Activated naive CD8-positive, alpha-beta T cell treated with anti-CD3 and anti-CD28 coated beads for 36 hours (primary cell): ENCODE results near the gene IMMP2L. TPM values are rescaled to one million over a fixed set of nuclear protein-coding genes. Genes with fewer than 3 reads are reported as not detected.

ENCODE experiments used
- DNase-seq: peaks from one replicate; pipeline ENCODE4 v3.0.0; 2021
- H3K27ac Mint-ChIP-seq: one replicate; pipeline ENCODE4 v1.8.0; 2022; ENCODE audit warnings: mild to moderate bottlenecking, moderate library complexity, mixed read lengths
- H3K27me3 Mint-ChIP-seq: one replicate; pipeline ENCODE4 v1.8.0; 2022; ENCODE audit warnings: mild to moderate bottlenecking, mixed read lengths
- H3K36me3 Mint-ChIP-seq: one replicate; pipeline ENCODE4 v1.8.0; 2021; ENCODE audit warnings: mild to moderate bottlenecking, mixed read lengths
- H3K4me1 Mint-ChIP-seq: one replicate; pipeline ENCODE4 v1.8.0; 2021; ENCODE audit warnings: mixed read lengths
- H3K4me3 Mint-ChIP-seq: one replicate; pipeline ENCODE4 v1.8.0; 2022; ENCODE audit warnings: mild to moderate bottlenecking, moderate library complexity, mixed read lengths
- H3K9me3 Mint-ChIP-seq: one replicate; pipeline ENCODE4 v1.8.0; 2022; ENCODE audit warnings: mixed read lengths
- total RNA-seq, 2 experiments: library from RNA; stranded (reverse); gene quantifications; one replicate each; pipeline ENCODE4 v1.2.3, GENCODE V29; 2021

IMMP2L gene
- total RNA-seq, 2 experiments from 2014 or later = 18.5 to 20.9 TPM

- H3K4me1 Mint-ChIP-seq = peaks cover 4% of the 10 kb centered on the region
- no peaks in the 10 kb centered on the region for H3K36me3 Mint-ChIP-seq
- no peak overlapping the region for H3K4me3 Mint-ChIP-seq
- no peak for DNase-seq
- H3K9me3 Mint-ChIP-seq = no peaks in the 10 kb centered on the region
- no peaks in the 10 kb centered on the region for H3K27me3 Mint-ChIP-seq
- no peak overlapping the region for H3K27ac Mint-ChIP-seq
These were observed 719.5 kb downstream of the IMMP2L start for GRCh38 chr7:110842796-110843195.

- Mint-ChIP-seq H3K9me3 (peaks cover 3% of the 10 kb centered on the region), H3K4me1 (peaks cover 4% of the 10 kb centered on the region), H3K36me3 (no peaks in the 10 kb centered on the region), H3K27ac (no peak overlapping the region), H3K4me3 (no peak overlapping the region), H3K27me3 (no peaks in the 10 kb centered on the region)
- no peak for DNase-seq
These were observed 720.3 kb downstream of the IMMP2L start for GRCh38 chr7:110841840-110842545.

- Mint-ChIP-seq H3K4me3 (no peak overlapping the region), H3K27ac (no peak overlapping the region), H3K27me3 (no peaks in the 10 kb centered on the region), H3K9me3 (peaks cover 3% of the 10 kb centered on the region), H3K4me1 (peaks cover 12% of the 10 kb centered on the region), H3K36me3 (no peaks in the 10 kb centered on the region)
- no peak for DNase-seq
These were observed 722.4 kb downstream of the IMMP2L start for GRCh38 chr7:110839866-110840265.

- Mint-ChIP-seq H3K27me3 (no peaks in the 10 kb centered on the region), H3K9me3 (peaks cover 3% of the 10 kb centered on the region), H3K27ac (no peak overlapping the region), H3K36me3 (no peaks in the 10 kb centered on the region), H3K4me3 (no peak overlapping the region), H3K4me1 (peaks cover 17% of the 10 kb centered on the region)
- no peak for DNase-seq
These were observed 726.4 kb downstream of the IMMP2L start for GRCh38 chr7:110835849-110836248.

GRCh38 chr7:110835218-110835617, 727.1 kb downstream of the IMMP2L start:
- no peak overlapping the region for H3K4me3 Mint-ChIP-seq
- DNase-seq = no peak
- no peaks in the 10 kb centered on the region for H3K27me3 Mint-ChIP-seq
- peaks cover 17% of the 10 kb centered on the region for H3K4me1 Mint-ChIP-seq
- peaks cover 3% of the 10 kb centered on the region for H3K9me3 Mint-ChIP-seq
- H3K27ac Mint-ChIP-seq = no peak overlapping the region
- no peaks in the 10 kb centered on the region for H3K36me3 Mint-ChIP-seq

GRCh38 chr7:110831419-110831818, 730.9 kb downstream of the IMMP2L start:
- no peak for DNase-seq
- H3K36me3 Mint-ChIP-seq = peaks cover 1% of the 10 kb centered on the region
- H3K4me1 Mint-ChIP-seq = peaks cover 24% of the 10 kb centered on the region
- no peak overlapping the region for H3K4me3 Mint-ChIP-seq
- no peaks in the 10 kb centered on the region for H3K27me3 Mint-ChIP-seq
- H3K9me3 Mint-ChIP-seq = no peaks in the 10 kb centered on the region
- H3K27ac Mint-ChIP-seq = no peak overlapping the region

GRCh38 chr7:110830778-110831177, 731.5 kb downstream of the IMMP2L start:
- no peak for DNase-seq
- Mint-ChIP-seq H3K4me1 (peaks cover 21% of the 10 kb centered on the region), H3K27me3 (no peaks in the 10 kb centered on the region)

GRCh38 chr7:110827936-110828335, 734.4 kb downstream of the IMMP2L start:
- H3K4me1 Mint-ChIP-seq = peaks cover 7% of the 10 kb centered on the region
- H3K27me3 Mint-ChIP-seq = no peaks in the 10 kb centered on the region
- peaks cover 2% of the 10 kb centered on the region for H3K9me3 Mint-ChIP-seq
- DNase-seq = no peak
- H3K27ac Mint-ChIP-seq = no peak overlapping the region
- no peak overlapping the region for H3K4me3 Mint-ChIP-seq
- H3K36me3 Mint-ChIP-seq = peaks cover 1% of the 10 kb centered on the region

More at GRCh38 chr7:110830778-110831177, 731.5 kb downstream of the IMMP2L start:
- Mint-ChIP-seq H3K27ac (no peak overlapping the region), H3K36me3 (peaks cover 1% of the 10 kb centered on the region), H3K9me3 (no peaks in the 10 kb centered on the region), H3K4me3 (no peak overlapping the region)

DNA sequence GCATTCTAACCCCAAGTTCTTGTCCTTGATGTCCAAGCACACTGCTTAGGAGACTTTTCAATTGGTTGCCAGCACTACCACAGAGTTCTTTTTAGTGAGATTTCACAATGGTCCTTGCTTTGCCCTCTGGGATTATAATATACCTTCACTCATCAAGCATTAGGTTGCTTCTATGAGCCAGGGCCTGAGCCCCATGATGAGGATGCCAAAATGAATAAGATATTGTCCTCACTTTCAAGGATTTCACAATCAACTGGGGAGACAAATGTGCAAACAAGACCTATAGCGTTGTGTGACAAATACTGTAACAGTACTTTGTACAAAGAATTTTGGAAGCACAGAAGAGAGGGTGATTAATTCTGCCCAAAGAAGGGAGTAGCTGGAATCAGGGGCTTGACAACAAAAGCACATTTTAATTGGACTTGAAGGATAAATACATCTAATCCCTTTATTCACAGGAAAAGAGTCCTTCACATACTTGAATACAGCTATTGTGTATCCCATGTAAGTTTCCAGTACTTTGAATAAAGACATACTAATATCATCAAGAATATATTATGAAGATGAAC, 734.9 kb downstream of the IMMP2L start:
- peaks cover 1% of the 10 kb centered on the region for H3K36me3 Mint-ChIP-seq
- H3K9me3 Mint-ChIP-seq = peaks cover 2% of the 10 kb centered on the region
- H3K4me3 Mint-ChIP-seq = no peak overlapping the region
- no peak overlapping the region for H3K27ac Mint-ChIP-seq
- no peaks in the 10 kb centered on the region for H3K27me3 Mint-ChIP-seq
- DNase-seq = no peak
- H3K4me1 Mint-ChIP-seq = peaks cover 7% of the 10 kb centered on the region

GRCh38 chr7:110813986-110814385, 748.3 kb downstream of the IMMP2L start:
- no peak for DNase-seq
- Mint-ChIP-seq H3K4me1 (no peaks in the 10 kb centered on the region), H3K9me3 (peaks cover 8% of the 10 kb centered on the region), H3K27ac (no peak overlapping the region), H3K27me3 (no peaks in the 10 kb centered on the region), H3K36me3 (no peaks in the 10 kb centered on the region), H3K4me3 (no peak overlapping the region)

DNA sequence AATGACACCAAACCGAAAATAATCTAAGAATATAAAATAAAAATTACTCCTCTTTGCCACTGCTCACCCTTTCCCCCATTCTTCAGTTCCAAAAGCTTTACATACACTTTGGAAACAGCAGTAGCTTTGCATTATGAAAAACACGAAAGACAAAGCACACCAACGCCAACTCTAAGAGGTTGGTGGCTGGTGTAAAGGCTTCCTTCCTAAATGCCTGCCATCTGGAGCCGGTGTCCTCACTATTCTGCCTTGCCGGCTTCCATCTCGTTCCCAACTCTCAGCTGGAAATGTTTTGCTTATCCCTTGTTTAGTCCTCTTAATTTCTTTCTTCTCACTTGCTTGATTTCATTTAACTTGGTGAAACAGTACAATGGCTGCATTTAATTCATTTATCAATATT, 752.5 kb downstream of the IMMP2L start:
- Mint-ChIP-seq H3K4me1 (no peaks in the 10 kb centered on the region), H3K27ac (no peak overlapping the region), H3K36me3 (no peaks in the 10 kb centered on the region), H3K9me3 (peaks cover 3% of the 10 kb centered on the region), H3K4me3 (no peak overlapping the region), H3K27me3 (no peaks in the 10 kb centered on the region)
- no peak for DNase-seq

DNA sequence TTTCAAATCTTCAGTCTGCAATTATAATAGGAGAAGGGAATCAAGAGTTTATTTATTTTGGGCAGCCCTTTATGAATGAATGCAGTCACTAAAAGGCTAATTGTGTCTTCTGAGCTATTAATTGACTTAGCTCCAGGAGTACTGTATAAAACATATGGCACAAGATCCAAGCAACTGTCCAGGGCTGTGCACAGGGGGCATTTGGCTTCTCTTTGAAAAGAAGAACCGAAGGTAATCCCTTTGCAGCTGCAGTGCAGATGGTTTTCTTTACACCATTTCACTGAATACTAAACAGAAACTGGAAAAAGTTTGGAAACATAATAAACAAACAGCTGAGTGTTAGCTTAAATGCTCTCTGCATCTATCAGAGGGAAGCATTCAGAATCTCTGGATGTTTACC, 753.9 kb downstream of the IMMP2L start:
- DNase-seq = no peak
- H3K4me3 Mint-ChIP-seq = no peak overlapping the region

DNA sequence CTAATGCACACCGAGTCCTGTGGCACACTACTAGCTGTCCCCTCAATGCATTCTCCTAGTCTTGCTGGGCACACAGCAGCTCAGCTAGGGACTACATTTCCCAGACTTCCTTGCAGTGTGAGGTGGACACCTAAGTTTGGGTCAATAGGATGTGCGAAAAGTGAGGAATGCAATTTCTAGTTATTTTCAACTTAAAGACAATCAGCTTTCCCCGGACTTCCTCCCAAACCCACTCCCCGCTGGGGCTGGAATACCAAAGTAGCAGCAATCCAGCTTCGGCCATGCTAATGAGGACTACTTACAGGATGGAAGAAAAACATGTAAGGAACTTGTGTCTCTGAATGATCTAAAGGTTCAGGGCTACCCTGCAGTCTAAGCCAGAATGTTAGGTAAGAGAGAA, 757.8 kb downstream of the IMMP2L start:
- Mint-ChIP-seq H3K27me3 (no peaks in the 10 kb centered on the region), H3K27ac (no peak overlapping the region), H3K9me3 (peaks cover 2% of the 10 kb centered on the region), H3K4me3 (no peak overlapping the region), H3K4me1 (peaks cover 8% of the 10 kb centered on the region), H3K36me3 (peaks cover 2% of the 10 kb centered on the region)
- DNase-seq = no peak

More for the DNA sequence above, 753.9 kb downstream of the IMMP2L start:
- H3K27ac Mint-ChIP-seq = no peak overlapping the region
- peaks cover 3% of the 10 kb centered on the region for H3K9me3 Mint-ChIP-seq
- no peaks in the 10 kb centered on the region for H3K4me1 Mint-ChIP-seq
- H3K27me3 Mint-ChIP-seq = no peaks in the 10 kb centered on the region
- no peaks in the 10 kb centered on the region for H3K36me3 Mint-ChIP-seq

DNA sequence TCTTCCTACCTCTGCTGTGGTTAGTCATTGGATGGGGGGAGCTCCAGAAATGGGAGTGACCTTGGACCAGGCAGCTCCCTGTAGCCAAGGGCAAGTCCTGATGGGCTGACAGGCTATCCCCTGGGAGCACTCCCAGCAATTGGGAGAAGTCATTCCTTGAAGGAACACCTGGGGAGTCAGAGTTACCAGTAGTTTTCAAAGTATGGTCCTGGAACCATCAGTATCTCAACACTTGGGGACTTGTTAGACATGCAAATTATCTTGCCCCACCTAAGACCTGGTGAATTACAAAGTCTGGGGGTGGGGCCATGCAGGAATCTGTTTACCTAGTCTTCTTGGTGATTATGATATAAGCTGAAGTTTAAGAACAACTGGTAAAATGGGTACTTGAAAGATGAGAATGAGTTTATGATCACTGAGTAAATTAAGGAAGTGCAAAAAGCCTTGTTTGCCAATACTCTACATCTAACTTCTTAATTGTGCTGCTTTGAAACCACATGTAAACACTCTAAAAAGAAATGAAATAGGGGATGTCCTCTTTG, 758.6 kb downstream of the IMMP2L start:
- Mint-ChIP-seq H3K27me3 (no peaks in the 10 kb centered on the region), H3K27ac (no peak overlapping the region), H3K4me3 (no peak overlapping the region), H3K36me3 (peaks cover 2% of the 10 kb centered on the region), H3K4me1 (peaks cover 8% of the 10 kb centered on the region), H3K9me3 (peaks cover 2% of the 10 kb centered on the region)
- DNase-seq = no peak

DNA sequence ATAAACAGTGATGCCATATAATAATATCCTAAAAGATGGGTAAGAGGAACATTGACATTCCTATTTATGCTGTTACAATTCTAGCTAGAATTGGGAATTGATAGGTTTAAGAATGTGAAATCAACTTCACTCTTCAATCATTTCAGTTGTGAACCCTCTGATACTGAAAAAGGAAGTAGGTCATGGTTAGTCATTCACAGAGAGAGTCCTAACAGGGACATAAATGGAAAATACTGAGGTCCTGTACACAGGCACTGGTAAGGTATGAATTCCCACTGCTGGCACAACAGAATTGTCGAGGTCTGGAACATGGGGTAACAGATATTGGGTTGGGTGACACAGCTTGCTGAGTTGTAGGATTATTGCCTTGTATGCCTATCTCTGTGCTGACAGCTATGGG, 760.8 kb downstream of the IMMP2L start:
- Mint-ChIP-seq H3K9me3 (peaks cover 2% of the 10 kb centered on the region), H3K4me1 (peaks cover 8% of the 10 kb centered on the region), H3K4me3 (no peak overlapping the region), H3K36me3 (peaks cover 2% of the 10 kb centered on the region), H3K27ac (no peak overlapping the region), H3K27me3 (no peaks in the 10 kb centered on the region)
- peak; percentile 1 for DNase-seq

DNA sequence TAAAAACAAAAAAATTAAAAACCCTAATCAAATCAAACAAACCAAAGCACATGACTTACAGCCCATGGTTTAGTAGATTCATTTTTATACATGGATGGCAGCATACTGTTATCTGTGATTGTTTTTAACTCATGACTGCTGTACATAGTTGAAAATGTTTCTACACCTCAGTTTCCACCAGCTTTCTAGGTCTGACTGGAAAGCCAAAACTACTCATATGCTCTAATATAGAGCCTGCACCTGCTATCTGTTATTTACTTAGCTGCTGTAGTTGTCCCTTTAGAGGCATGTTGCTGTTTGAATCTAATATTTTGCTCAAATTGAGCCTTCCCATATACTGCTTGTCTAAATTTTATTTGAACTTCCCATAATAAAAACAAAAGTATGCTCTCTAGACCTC, 761.3 kb downstream of the IMMP2L start:
- H3K9me3 Mint-ChIP-seq = peaks cover 2% of the 10 kb centered on the region
- H3K4me3 Mint-ChIP-seq = no peak overlapping the region
- no peak overlapping the region for H3K27ac Mint-ChIP-seq
- H3K36me3 Mint-ChIP-seq = peaks cover 2% of the 10 kb centered on the region
- DNase-seq = no peak
- H3K4me1 Mint-ChIP-seq = peaks cover 8% of the 10 kb centered on the region
- H3K27me3 Mint-ChIP-seq = no peaks in the 10 kb centered on the region
